Kidney epithelial cell (primary cell): ENCODE results near the gene CYP4F3. TPM values are rescaled to one million over a fixed set of nuclear protein-coding genes. Genes with fewer than 3 reads are reported as not detected.
"Not testable (repeated sequence)": the region's sequence is repeated elsewhere in the genome, so short reads cannot be mapped to it uniquely, and the experiment has no call there.

Experiments used
- DNase-seq: peaks from one replicate; pipeline ENCODE4 v3.0.0-alpha.2; 2010; ENCODE audit warnings: low read depth
- H3K27me3 ChIP-seq: 2 replicates; pipeline ENCODE4 v1.6.0; 2011; ENCODE audit warnings: low read length; ENCODE audit not compliant: control insufficient read depth, insufficient read depth
- H3K36me3 ChIP-seq: 2 replicates; pipeline ENCODE4 v1.5.1; 2011; ENCODE audit warnings: low read length; ENCODE audit not compliant: control insufficient read depth, insufficient read depth
- H3K4me3 ChIP-seq: 2 replicates; pipeline ENCODE4 v1.5.1; 2011; ENCODE audit warnings: low read depth, mild to moderate bottlenecking, control low read depth, low read length
- total RNA-seq: library from RNA; depleted of rRNA; stranded (reverse); fragments of >200 nt; gene quantifications from 2 replicates; pipeline ENCODE4 v1.2.3, GENCODE V29; 2015
- TF ChIP-seq, protein P1 (sequence below): IDR thresholded peaks from 2 replicates; pipeline ENCODE4 v1.5.1; 2011; ENCODE audit warnings: mild to moderate bottlenecking, moderate library complexity, low read length, control low read depth, inconsistent platforms; ENCODE audit not compliant: insufficient read depth, poor library complexity, severe bottlenecking

CYP4F3 gene
- total RNA-seq, 1 donor from 2014 or later: not detected

DNA sequence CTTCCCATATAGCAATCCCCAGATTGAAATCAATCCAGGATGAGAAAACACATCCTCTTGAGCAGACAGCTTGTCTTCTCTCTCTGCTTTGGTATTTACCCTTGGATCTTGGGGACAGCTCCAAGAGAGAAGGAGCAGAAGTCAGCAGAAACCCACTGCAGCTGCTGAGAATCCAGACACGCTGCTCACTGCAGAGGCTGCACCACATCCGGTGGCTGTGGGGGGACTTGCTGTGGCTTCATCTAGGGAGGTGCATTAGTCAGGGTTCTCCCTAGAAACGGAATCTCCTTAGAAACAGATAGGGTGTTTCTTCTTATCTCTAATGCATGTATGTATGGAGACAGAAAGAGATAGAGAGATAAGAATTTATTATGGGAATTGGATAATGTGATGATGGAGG is 34.9 kb downstream of the CYP4F3 start:
- Histone ChIP-seq H3K4me3 (no peak overlapping the region), H3K36me3 (no peaks in the 10 kb centered on the region), H3K27me3 (no peaks in the 10 kb centered on the region)
- DNase-seq: no peak
- TF ChIP-seq, protein P1, sequence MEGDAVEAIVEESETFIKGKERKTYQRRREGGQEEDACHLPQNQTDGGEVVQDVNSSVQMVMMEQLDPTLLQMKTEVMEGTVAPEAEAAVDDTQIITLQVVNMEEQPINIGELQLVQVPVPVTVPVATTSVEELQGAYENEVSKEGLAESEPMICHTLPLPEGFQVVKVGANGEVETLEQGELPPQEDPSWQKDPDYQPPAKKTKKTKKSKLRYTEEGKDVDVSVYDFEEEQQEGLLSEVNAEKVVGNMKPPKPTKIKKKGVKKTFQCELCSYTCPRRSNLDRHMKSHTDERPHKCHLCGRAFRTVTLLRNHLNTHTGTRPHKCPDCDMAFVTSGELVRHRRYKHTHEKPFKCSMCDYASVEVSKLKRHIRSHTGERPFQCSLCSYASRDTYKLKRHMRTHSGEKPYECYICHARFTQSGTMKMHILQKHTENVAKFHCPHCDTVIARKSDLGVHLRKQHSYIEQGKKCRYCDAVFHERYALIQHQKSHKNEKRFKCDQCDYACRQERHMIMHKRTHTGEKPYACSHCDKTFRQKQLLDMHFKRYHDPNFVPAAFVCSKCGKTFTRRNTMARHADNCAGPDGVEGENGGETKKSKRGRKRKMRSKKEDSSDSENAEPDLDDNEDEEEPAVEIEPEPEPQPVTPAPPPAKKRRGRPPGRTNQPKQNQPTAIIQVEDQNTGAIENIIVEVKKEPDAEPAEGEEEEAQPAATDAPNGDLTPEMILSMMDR: no peak

DNA sequence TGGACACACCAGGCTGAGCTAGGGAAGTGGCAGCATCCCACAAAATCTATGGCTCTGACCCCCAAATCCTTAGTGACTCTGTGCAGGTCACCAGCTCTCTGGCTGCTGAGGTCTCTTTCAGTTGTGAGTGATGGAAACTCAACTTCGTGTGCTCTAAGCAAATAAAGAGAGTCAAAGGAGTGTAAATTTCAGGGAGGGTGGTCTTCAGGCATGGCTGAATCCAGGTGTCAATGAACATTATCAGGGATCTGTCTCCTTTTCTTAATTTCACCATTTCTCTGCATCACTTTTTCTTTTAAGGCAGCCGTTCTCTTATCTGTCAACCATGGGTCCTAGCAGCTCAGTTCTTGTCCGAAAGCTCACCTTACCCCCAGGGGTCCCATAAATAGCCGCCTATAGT is 38.4 kb downstream of the CYP4F3 start:
- DNase-seq: no peak
- H3K36me3 ChIP-seq: no peaks in the 10 kb centered on the region
- TF ChIP-seq, protein P1: no peak
- H3K4me3 ChIP-seq: no peak overlapping the region
- no peaks in the 10 kb centered on the region for H3K27me3 ChIP-seq

DNA sequence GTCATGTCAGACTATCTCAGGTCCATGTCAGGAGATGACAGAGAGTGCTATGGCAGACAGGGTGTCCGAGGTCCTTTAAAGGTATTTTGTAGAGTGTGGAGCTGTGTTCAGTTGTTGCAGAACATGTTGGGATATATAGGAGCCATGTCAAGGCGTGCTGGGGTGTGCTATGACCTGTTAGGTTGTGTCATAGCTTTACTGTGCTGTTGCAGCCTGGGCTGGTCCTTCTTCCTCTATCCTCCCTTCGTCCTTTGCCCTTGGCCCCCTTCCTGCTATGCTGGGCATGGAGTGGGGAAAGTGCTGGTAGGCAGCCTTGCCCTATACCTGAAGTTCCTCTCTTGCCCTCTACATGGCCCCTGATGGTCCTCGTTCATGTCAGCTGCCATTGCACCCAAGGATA is 39.2 kb downstream of the CYP4F3 start:
- not testable (repeated sequence) for DNase-seq, H3K36me3 ChIP-seq, H3K4me3 ChIP-seq, H3K27me3 ChIP-seq

DNA sequence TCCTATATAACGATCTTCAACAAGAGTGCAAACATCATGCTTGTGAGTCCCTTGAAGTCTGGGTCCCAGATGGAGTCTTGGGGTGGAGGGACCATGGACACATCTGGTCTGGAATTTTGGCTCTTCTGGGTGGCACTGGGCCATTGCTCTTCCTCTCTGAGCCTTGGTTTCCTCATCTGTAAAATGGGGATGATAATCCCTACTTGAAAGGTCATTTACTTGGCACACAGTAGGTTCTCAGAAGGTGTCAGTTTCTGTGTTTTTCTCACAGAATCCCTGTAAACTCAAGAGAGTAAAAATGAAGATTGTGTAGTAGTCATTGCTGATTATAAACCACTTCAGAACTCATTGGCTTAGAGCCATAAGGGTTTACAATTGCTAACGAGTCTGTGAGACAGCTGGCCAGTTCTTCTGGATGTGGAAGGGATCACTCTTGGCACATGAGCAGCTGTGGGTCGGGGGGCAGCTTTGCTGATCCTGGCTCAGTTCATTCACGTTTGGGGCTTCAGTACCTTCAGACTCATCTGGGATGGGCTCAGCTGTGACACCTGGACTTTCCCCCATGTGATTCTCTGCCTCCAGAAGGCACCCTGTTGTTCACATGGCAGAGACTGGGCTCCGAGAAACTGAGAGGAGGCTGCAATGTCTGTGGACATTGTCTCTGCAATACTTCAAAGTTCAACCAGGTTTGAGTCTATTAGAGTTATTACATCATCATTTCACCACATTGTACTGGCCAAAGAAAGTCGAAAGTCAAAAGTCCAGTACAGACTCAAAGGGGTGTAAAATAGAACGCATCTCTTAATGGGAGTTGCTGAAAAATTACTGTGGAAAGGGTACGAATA is 40.0 kb downstream of the CYP4F3 start:
- TF ChIP-seq, protein P1: no peak
- no peak for DNase-seq
- no peak overlapping the region for H3K4me3 ChIP-seq
- no peaks in the 10 kb centered on the region for H3K27me3 ChIP-seq
- H3K36me3 ChIP-seq: no peaks in the 10 kb centered on the region

DNA sequence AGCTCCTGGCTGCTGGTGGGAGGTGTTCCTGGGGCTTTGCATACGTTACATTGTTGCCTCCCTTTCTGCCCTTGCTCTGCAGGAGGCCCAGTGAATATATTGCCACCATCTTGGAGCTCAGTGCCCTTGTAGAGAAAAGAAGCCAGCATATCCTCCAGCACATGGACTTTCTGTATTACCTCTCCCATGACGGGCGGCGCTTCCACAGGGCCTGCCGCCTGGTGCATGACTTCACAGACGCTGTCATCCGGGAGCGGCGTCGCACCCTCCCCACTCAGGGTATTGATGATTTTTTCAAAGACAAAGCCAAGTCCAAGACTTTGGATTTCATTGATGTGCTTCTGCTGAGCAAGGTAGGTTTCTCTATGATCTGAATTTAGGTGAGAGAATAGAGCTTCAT is 42.7 kb downstream of the CYP4F3 start:
- Histone ChIP-seq H3K4me3 (no peak overlapping the region), H3K27me3 (no peaks in the 10 kb centered on the region), H3K36me3 (no peaks in the 10 kb centered on the region)
- TF ChIP-seq, protein P1: no peak
- DNase-seq: no peak

DNA sequence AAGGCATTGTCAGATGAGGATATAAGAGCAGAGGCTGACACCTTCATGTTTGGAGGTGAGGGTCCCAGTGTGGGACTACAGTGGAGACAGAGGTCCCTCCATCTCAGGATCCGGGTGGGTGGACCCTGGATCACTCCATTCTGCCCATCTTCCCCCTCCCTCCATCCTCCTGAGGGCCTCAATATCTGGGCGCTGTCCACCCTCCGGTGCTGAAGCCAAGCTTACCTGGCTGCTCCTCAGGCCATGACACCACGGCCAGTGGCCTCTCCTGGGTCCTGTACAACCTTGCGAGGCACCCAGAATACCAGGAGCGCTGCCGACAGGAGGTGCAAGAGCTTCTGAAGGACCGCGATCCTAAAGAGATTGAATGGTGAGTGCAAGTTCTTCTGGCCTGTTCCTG is 44.1 kb downstream of the CYP4F3 start:
- no peaks in the 10 kb centered on the region for H3K27me3 ChIP-seq
- TF ChIP-seq, protein P1: no peak

More for the DNA sequence above, 44.1 kb downstream of the CYP4F3 start:
- Histone ChIP-seq H3K4me3 (no peak overlapping the region), H3K36me3 (no peaks in the 10 kb centered on the region)
- DNase-seq: no peak
